GM21723 (cell line): ENCODE data around the gene ITPR3.

Experiments used
- ATAC-seq: cut with Tn5 transposase; IDR thresholded peaks from one replicate; pipeline ENCODE4 v1.9.1; 2021; ENCODE audit warnings: mild to moderate bottlenecking, moderate library complexity; ENCODE audit not compliant: unreplicated experiment

The ITPR3 gene

GRCh38 chr6:33727932-33728331, 106.8 kb downstream of the ITPR3 start:
- no peak for ATAC-seq

DNA sequence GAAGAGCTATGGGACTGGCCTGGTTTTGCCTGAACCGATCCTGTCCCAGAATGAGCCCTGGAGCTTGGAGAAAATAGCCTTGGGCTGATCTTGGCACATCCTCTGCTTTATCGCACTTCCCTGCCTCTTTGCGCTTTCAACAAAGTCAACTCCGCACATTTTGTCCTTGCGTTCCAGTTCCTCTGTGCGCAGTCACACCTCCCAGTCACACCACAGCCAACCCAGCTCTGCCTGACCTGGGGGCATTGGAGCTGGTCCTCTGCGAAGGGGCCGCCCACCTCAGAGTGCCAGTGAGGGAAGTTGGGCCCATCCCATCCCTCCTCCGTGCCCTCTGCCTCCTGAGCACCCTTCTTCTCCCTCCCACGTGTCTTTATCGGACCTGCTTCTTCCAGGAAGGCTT, 107.3 kb downstream of the ITPR3 start:
- no peak for ATAC-seq

DNA sequence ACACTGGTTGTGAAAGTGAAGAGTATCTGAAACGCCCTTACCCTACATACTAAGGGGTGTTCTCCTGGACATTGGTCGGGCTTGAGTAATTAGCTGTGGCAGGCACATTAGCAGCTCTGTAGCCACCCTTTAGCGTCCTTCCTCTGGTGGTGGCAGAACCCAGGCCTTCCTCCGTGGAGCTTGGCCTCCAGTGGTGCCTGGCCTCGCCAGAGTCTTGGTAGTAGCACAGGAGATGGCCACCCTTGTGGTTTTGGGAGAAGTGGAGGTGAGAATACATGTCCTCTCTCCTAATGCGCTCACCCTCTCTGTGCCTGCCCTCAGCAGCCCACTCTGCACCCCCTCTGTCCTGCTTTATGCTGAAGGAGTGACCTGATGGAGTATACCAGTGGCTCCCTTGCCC, 107.9 kb downstream of the ITPR3 start:
- ATAC-seq, result no peak

GRCh38 chr6:33730611-33731010, 109.5 kb downstream of the ITPR3 start:
- no peak for ATAC-seq

GRCh38 chr6:33731035-33731434, 109.9 kb downstream of the ITPR3 start:
- ATAC-seq, result no peak

DNA sequence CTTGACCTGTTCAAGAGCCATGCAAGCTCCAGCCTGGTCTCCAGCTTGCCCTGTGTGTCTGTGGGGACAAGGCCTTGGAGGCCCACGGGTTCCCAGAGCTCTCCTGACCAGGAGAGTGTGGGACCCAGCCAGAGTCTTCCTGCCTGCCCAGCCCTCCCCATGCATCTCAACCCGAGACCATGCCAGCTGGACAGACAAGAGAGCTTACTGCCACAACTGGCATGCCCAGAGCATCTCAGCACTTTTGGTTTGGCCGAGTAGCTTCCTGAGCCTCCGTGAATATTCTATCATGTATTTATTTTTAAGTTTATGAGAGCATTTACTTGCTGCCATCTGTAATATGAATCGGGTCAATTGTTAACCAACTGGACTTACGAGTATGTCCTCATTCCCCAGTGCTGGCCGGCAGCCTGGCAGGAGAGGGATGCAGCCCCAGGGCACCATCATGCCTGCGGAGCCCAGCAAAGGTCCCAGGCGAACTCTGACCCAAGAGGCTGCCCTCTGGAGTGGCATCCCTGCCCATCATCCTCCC, 110.7 kb downstream of the ITPR3 start:
- no peak for ATAC-seq

- no peak for ATAC-seq
Measured at GRCh38 chr6:33732385-33732784, 111.3 kb downstream of the ITPR3 start.

GRCh38 chr6:33732817-33733708, 111.9 kb downstream of the ITPR3 start:
- no peak for ATAC-seq

GRCh38 chr6:33733709-33734007, 112.5 kb downstream of the ITPR3 start:
- no peak for ATAC-seq

DNA sequence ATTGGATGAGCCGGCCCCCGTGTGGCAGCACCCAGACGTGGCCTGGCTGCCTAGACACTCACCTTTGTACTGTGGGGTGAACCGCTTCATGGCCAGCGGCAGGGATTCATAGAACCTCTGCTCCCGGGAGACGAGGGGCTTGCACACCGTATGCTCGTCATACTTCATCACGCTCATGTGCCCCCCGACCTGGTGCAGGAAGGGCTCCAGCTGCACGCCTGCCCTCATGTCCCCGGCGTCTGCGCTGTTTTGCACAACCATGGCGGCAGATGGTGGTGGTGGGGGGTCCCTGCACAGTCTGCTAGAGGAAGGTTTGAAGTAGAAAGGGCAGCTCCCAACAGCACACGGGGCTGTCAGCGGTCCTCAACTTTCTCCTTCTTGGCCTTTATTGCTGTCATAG, 114.1 kb downstream of the ITPR3 start:
- no peak for ATAC-seq

DNA sequence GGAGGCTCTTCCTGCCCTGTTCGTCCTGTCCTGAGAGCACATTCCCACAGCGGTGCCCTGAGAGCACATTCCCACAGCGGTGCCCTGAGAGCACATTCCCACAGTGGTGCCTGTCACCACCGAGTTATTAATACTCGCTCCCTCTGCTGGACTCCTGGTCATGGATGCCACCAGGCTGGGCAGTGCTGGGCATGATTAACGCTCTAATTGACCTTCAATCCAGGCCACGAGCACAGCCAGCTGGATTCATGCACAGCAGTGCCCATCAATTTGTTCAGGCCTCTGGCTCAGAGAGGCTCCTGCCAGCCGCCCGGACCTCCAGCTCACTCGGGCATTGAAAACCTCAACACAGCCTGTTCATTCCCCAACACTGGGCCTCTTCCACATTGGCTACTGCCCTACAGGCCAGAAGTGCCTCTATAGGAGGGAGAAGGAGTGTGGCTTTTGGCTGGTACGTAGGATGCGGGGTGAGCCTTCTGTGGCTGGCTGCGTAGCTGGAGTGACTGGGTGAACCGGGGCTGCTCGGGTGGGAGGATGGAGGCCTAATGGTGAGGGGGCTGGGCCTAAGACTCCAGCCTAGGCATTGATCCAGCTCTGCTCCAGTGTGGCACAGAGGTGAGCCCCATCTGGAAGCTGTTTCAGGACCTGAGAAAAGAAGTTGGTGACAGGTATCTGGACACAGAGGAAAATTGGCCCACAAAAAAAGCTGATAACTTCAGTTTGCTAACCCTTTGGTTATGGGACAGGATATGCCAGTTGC, 116.3 kb downstream of the ITPR3 start:
- ATAC-seq, result no peak

- ATAC-seq, result no peak
Measured at GRCh38 chr6:33738153-33738552, 117.0 kb downstream of the ITPR3 start.

GRCh38 chr6:33738879-33739278, 117.8 kb downstream of the ITPR3 start:
- no peak for ATAC-seq

- no peak for ATAC-seq
Measured at GRCh38 chr6:33739571-33739970, 118.4 kb downstream of the ITPR3 start.

DNA sequence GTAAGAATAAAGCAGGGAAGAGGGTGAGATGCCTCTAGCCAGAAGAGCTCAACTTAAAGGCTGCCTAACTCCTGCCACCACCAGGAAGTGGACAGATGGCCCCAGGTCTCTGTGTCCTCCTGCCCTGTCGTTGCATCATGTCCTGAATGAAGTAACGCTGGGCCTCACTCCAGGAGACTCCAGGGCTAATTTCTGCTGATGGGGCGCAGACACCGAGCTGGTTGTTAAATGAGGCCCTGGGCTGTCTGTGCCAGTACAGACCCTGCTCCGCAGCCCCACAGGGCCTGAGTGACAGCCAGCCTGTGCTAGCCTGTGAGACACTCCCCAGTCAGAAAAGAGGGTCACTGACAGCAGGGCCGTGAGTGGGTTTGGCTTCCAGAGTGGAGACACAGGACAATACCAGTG, 119.1 kb downstream of the ITPR3 start:
- no peak for ATAC-seq

- no peak for ATAC-seq
Measured at GRCh38 chr6:33740794-33741193, 119.7 kb downstream of the ITPR3 start.

DNA sequence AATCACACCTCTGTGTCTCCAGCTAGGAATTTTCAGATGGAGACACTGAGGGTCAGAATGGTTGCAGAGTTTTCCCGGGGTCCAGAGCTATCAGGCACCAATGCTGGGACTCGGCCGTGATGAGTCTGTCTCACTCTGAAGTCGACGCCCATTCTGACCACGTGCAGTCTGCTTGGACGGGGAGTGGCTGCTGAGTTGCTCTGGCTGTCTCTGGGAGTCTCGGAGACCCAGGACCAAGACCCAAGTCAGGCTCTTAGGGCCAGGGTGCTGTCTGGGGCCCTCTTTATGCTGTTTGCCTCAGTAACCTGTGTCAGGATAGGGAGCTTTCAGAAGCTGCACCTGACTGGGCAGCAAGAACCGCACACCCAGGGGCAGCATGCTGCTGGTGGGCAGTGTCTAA, 121.0 kb downstream of the ITPR3 start:
- no peak for ATAC-seq

- no peak for ATAC-seq
Measured at GRCh38 chr6:33742837-33743236, 121.7 kb downstream of the ITPR3 start.

DNA sequence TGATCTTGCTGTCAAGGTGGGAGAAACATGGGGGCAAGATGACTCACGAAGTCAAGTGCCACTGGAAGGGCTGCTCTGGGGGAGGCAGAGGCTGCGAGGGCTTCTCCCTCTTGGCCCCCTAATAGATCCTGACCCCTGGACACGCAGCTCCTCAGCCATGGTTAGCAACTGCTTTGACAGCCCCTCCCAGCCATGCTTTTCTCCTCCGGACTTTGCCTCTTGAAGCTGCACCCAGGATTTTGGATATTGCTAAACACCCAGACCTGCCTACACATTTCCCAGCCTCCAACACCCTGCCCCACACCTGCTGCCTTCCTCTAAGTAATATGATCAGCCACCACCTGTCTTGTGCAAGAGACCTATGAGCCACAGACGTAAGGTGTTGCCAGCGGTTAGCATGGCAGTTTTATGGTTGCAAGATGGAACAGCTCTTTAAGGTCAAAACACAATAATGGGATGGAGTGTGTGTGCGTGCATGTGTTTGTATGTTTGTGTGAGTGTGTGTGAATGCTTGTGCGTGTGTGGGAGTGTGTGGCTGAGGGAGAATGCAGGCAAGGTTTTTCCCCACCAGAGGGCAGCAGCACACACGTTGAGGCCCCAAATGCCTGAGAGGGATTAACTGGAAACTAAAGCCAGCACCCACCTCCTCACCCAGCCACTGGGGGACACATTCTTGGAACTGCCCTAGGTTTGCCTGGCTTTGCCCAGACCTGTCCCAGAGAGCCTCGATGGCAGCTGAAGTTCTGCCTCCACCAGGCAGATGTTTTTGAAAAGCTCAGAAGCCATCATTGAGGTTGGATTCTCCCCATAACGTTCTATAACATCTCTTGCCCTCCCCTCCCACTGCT, 123.1 kb downstream of the ITPR3 start:
- ATAC-seq, result no peak

- ATAC-seq, result no peak
Measured at GRCh38 chr6:33744895-33745546, 123.9 kb downstream of the ITPR3 start.

- no peak for ATAC-seq
Measured at GRCh38 chr6:33745548-33745947, 124.4 kb downstream of the ITPR3 start.
